Activated naive CD8-positive, alpha-beta T cell treated with anti-CD3 and anti-CD28 coated beads, Interleukin-2, amount 50 U/mL, for 24 hours (primary cell): ENCODE data around the gene CTDSP2.
A peak's percentile ranks its signal among the peaks of the same experiment; 100 is the strongest.
"Not testable (repeated sequence)": the region's sequence is repeated elsewhere in the genome, so short reads cannot be mapped to it uniquely, and the experiment has no call there.

Experiments used
- ATAC-seq: fragments of 150-1000 bp; cut with Tn5 transposase; one replicate; pipeline ENCODE4 v1.10.0; 2021
- DNase-seq: peaks from one replicate; pipeline ENCODE4 v3.0.0; 2021
- H3K27ac Mint-ChIP-seq: one replicate; pipeline ENCODE4 v1.8.0; 2021; ENCODE audit warnings: mild to moderate bottlenecking, mixed read lengths
- H3K27me3 Mint-ChIP-seq: one replicate; pipeline ENCODE4 v1.8.0; 2021; ENCODE audit warnings: mixed read lengths
- H3K36me3 Mint-ChIP-seq: one replicate; pipeline ENCODE4 v1.8.0; 2021; ENCODE audit warnings: low read depth, mixed read lengths
- H3K4me1 Mint-ChIP-seq: one replicate; pipeline ENCODE4 v1.8.0; 2021; ENCODE audit warnings: mixed read lengths
- H3K4me3 Mint-ChIP-seq: one replicate; pipeline ENCODE4 v1.8.0; 2021; ENCODE audit warnings: mild to moderate bottlenecking, moderate library complexity, mixed read lengths
- H3K9me3 Mint-ChIP-seq: one replicate; pipeline ENCODE4 v1.8.0; 2021; ENCODE audit warnings: mixed read lengths

Gene CTDSP2

DNA sequence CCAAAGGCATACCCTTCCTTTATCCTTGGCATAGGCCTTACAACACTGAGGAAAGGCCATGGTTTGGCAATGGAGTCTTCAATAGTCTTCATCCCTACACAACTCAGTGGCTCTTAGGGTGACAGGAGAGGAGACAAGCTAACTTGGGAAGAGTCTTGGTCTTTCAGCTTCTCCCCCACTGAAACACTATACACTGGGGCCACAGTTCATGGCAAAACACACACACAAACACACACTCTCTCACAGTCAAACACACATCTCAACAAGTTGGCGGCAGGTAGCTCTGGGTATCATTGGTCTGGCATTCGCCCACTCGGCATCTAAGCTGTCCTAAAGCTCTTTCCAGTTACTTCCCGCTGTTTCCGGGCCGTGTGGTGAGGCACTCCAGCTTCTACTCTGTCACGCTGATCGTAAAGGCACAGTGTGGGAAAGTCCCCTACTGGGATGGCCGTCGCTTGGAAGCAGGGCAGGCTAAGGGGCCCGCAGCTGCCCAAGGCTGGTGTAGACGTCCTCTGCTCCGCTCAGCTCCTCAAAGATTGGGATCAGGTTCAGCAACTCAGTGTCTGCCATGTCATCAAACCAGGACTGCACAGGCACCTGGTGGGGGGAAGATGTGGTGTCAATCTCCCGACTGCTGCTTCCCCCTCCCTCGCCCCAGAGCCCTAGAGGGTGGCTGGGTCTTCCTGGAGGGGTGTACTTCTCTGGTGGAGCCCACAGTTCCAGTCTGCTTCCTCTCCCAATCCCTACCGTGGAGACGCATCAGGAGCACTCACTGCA, 23.2 kb downstream of the CTDSP2 start:
- Mint-ChIP-seq H3K36me3 (peaks cover 17% of the 10 kb centered on the region), H3K9me3 (no peaks in the 10 kb centered on the region), H3K4me3 (no peak overlapping the region), H3K4me1 (no peaks in the 10 kb centered on the region), H3K27ac (peak overlapping the region; percentile 13), H3K27me3 (no peaks in the 10 kb centered on the region)
- DNase-seq (no peak), ATAC-seq (no peak)

DNA sequence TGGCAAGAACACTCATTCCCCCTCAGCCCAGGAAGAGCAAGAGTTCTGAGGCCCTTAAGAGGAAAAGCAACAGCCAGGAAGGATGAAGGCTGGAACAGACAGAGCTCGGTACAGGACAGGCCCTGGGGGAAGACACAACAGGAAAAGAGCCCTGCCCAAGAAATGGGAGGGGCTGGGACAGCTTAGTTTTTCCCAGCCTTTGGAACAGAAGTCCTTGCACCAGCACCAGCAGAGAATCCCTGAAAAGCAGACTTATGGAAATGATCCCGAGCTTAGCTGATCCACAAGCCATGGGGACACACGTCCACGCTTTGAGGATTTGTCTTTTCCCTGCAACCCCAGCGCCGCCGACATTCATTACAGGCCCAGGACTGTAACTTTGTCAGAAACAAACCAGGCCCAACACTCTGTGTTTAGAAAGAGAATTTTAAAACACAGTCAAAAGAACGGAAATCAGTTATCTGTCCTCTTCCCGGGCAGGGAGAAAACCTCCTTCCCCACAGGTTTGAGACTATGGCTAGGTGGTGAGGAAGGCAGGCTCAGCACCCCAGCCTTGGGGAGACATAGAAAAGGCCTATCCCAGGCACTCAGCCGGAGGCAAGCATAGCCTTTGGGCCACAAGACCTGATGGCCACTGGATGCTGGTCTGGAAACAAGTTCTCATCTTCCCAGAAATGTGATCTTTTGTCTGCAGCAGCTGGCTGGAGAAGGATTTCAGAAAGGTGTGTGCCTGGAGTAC, 24.0 kb downstream of the CTDSP2 start:
- no peaks in the 10 kb centered on the region for H3K27me3 Mint-ChIP-seq
- no peaks in the 10 kb centered on the region for H3K9me3 Mint-ChIP-seq
- peaks cover 17% of the 10 kb centered on the region for H3K36me3 Mint-ChIP-seq
- no peaks in the 10 kb centered on the region for H3K4me1 Mint-ChIP-seq
- H3K27ac Mint-ChIP-seq = no peak overlapping the region
- H3K4me3 Mint-ChIP-seq = no peak overlapping the region
- no peak for ATAC-seq
- DNase-seq = no peak

DNA sequence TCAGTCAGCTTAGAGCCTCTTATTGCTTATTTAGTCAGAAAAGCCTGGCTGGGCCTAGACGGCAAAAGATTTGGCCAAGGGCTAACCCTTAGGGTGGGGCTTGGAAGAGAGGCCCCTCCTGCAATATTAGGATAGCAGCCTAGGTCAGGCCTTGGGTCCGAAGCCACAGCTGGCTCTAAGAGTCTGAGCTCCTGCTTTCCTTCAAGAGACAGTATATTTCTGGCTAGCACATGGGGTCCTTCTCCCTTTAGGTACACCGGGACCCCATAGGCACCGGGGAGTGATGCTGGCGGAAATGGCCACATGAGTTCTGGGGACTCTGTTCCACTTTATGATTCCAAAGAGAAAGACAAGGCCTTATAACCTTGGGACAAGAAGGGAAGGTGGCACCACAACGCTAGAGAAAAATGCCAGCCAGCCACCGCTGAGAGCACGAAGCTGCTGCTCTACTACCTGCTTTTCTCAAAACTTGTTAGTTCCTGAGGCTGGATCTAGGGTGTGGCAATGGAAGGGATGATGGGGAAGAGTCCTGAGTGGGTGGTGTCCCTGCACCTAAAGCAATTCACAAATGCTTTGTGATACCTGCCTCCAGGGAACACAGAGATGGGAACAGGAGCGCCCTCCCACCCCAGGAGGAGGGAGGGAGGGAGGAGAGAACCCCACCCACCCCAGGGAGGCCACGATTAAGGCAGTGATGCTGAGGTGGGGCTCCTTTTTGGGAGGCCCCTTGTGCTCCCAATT, 24.9 kb downstream of the CTDSP2 start:
- ATAC-seq (no peak), DNase-seq (no peak)
- Mint-ChIP-seq H3K9me3 (no peaks in the 10 kb centered on the region), H3K4me3 (no peak overlapping the region), H3K36me3 (peaks cover 14% of the 10 kb centered on the region), H3K4me1 (no peaks in the 10 kb centered on the region), H3K27me3 (no peaks in the 10 kb centered on the region), H3K27ac (no peak overlapping the region)

DNA sequence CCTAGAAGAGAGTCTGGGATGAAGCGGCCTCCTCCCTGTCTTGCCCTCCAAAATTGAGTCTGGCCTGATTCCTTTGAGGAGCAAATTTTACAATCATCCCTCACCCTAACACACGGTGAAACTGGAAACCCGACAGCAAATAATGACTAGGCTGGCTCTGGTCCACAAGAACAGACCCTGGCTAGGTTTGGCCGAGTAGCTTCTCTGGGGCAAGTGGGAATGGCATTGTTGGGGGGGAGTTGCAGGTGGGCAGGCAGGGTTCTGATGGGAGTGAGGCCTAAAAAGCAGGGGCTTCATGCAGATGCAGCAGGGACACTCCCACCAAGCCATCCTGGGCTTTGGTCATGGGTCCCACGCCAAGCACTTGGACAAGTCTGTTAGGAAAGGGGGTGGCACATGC, 25.5 kb downstream of the CTDSP2 start:
- H3K27me3 Mint-ChIP-seq, DNase-seq, H3K9me3 Mint-ChIP-seq, ATAC-seq, H3K4me3 Mint-ChIP-seq, H3K4me1 Mint-ChIP-seq: not testable (repeated sequence)
- Mint-ChIP-seq H3K36me3 (peaks cover 14% of the 10 kb centered on the region), H3K27ac (peak overlapping the region; percentile 42)

DNA sequence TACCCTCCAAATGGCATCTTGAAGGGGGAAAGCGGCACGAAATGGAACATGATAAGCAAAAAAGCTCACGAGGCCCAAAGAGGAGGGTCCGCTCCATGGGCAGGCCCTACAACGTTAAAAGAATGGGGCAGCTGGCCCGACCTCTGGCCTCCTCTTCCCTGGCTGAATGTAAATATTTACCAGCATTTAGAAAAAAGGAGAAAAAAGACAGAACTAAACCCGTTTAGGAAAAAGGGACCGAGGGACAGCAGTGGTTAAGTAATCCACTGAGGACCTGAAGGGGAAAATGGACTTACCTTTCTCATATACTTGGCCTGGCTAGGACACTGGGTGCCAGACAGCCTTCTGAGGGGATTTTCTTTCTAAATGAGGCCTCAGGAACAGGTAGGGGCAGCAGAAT, 26.4 kb downstream of the CTDSP2 start:
- H3K27me3 Mint-ChIP-seq, H3K4me3 Mint-ChIP-seq, DNase-seq, H3K27ac Mint-ChIP-seq, H3K9me3 Mint-ChIP-seq, ATAC-seq, H3K4me1 Mint-ChIP-seq: not testable (repeated sequence)
- H3K36me3 Mint-ChIP-seq = peaks cover 11% of the 10 kb centered on the region

DNA sequence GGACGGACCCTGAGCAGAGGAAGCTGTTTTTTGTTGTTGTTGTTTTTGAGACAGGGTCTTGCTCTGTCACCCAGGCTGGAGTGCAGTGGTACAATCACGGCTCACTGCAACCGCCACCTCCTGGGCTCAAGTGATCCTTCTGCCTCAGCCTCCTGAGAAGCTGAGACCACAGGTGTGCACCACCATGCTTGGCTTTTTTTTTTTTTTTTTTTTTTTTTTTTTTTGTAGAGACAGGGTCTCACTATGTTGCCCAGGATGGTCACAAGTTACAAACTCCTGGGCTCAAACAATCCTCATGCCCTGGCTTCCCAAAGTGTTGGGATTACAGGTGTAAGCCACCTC, 28.6 kb downstream of the CTDSP2 start:
- not testable (repeated sequence) for DNase-seq, H3K27ac Mint-ChIP-seq, H3K4me1 Mint-ChIP-seq, H3K27me3 Mint-ChIP-seq, H3K9me3 Mint-ChIP-seq, ATAC-seq, H3K4me3 Mint-ChIP-seq, H3K36me3 Mint-ChIP-seq

DNA sequence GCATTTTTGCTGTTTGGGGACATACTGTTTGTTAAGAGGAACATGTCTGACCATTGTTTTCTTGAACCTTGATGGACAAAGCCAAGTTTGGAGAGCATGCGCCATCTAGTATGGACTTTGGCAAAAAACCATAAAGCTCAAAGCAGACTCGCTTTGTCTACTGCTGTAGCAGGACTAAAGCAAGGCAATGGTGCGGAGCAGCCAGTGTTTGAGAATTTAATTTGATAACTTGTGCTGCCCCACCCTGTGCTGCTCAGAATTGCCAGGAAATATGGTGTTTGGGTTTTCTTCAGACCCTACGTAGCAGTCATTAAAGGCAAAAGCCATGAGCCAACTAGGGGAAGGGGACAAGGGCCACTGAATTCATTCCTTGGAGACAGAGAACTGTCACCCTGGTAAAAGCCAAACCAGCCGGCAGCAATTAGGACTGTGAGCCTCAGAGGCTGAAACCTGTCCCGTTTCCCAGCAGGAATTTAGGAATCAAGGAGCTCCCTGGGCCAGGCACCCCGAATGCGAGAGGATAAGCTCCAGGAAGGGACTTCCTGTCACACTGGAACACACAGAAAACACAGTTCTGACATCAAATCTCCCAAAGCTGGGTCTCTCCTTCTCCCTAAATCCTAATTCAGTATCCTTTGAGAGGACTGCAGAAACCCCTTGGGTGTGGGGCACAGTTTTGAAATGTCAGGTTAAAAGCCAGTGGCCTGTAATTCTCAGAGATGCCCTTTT, 29.1 kb downstream of the CTDSP2 start:
- H3K36me3 Mint-ChIP-seq = no peaks in the 10 kb centered on the region

DNA sequence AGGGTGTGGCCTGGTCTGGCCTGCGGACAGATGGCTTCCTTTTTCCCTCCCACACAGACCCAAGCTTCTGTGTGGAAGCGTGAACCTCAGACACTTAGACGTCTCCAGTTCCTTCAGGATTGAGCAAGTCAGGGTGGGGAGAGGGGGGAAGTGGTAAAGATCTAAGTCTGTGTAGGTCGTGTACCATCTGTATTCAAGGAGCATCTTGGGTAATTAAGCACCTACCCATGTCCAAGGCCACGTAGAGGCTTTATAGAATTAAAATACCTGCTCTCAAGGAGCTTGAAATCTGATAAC, 29.7 kb downstream of the CTDSP2 start:
- Mint-ChIP-seq H3K36me3 (no peaks in the 10 kb centered on the region), H3K4me3 (no peak overlapping the region), H3K9me3 (no peaks in the 10 kb centered on the region), H3K4me1 (no peaks in the 10 kb centered on the region), H3K27me3 (no peaks in the 10 kb centered on the region), H3K27ac (no peak overlapping the region)
- ATAC-seq (no peak), DNase-seq (no peak)

More for the DNA sequence above, 29.1 kb downstream of the CTDSP2 start:
- no peak overlapping the region for H3K27ac Mint-ChIP-seq
- no peak for ATAC-seq
- H3K4me1 Mint-ChIP-seq = no peaks in the 10 kb centered on the region
- H3K9me3 Mint-ChIP-seq = no peaks in the 10 kb centered on the region
- no peak for DNase-seq
- no peaks in the 10 kb centered on the region for H3K27me3 Mint-ChIP-seq
- no peak overlapping the region for H3K4me3 Mint-ChIP-seq

DNA sequence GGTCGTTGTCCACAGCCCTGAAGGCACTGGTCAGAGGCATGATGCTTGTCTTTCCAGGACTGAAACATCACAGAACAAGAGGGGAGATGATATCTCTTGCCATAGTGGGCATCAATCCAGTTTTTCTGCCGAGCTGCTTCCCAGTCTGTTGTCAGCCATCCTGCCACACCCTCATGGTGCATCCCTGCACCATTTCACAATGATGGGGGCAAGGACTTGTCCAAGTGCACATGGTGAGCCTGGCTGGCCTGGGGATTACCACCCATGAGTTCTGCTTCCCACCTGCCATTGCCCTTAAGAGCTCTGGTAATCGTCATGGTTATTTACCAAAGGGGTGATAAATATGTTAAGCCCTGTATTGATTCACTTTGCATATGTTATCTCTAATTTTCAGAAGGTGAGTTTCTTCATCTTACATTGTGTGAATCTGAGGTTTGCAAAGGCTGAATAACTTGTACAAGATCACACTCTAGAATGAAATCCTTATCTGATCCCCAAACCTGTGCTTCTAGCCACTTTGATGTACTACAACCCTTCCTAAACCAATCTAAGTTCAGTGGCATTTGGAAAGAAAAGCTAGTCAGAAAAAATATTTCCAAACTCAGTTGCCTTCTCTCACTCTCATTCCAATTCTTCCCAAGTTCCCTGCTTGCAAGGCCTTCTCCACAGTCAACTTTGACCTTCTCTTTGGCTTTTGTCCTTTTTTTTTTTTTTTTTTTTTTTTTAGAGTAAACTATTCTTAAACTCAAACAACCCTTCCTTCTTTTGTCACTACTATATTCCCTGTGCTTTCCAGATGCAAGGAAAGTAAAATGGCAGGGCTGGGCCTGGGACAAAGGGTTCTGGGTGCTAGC, 30.3 kb downstream of the CTDSP2 start:
- Mint-ChIP-seq H3K27me3 (no peaks in the 10 kb centered on the region), H3K4me1 (no peaks in the 10 kb centered on the region), H3K9me3 (no peaks in the 10 kb centered on the region), H3K4me3 (no peak overlapping the region), H3K27ac (no peak overlapping the region), H3K36me3 (no peaks in the 10 kb centered on the region)
- DNase-seq (no peak), ATAC-seq (no peak)

DNA sequence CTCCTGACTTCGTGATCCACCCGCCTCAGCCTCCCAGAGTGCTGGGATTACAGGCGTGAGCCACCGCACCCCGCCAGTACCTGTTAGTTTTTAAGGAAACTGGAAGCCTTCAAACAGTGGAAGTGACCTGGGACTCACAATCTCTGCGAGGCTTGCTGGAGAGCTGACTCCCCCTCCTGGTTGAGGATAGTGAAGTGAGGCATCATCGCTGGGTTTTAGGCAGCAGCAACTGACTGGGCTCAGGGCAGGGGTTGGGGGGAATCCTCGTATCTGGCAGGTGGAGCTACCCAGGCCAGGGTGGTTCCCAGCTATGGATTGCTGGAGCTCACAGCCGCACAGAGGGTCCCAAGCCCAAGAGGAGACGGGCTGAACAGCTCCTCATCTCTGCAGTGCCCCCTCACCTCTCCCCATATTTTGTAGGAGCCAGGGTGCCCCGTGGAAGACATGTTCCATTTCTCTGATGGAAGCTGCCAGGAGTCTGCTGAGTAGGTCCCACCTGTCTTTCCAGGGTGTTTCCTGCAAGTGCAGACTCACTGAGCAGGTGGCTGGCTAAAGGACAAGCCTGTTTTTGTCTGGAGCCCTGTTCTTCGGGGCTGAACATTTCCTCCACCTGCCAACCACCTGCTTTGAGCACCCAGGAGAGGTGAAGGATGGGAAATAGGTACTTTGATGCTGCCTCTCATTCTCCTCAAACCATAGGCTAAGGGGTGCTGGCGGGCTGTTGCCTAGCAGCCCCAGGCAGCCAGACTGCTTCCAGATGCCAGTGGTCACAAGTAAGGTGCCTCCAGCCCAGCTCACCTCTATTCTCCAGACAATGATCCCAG, 31.1 kb downstream of the CTDSP2 start:
- no peak overlapping the region for H3K27ac Mint-ChIP-seq
- no peaks in the 10 kb centered on the region for H3K9me3 Mint-ChIP-seq
- DNase-seq = no peak
- no peak overlapping the region for H3K4me3 Mint-ChIP-seq
- H3K4me1 Mint-ChIP-seq = no peaks in the 10 kb centered on the region
- ATAC-seq = no peak
- no peaks in the 10 kb centered on the region for H3K27me3 Mint-ChIP-seq
- no peaks in the 10 kb centered on the region for H3K36me3 Mint-ChIP-seq

DNA sequence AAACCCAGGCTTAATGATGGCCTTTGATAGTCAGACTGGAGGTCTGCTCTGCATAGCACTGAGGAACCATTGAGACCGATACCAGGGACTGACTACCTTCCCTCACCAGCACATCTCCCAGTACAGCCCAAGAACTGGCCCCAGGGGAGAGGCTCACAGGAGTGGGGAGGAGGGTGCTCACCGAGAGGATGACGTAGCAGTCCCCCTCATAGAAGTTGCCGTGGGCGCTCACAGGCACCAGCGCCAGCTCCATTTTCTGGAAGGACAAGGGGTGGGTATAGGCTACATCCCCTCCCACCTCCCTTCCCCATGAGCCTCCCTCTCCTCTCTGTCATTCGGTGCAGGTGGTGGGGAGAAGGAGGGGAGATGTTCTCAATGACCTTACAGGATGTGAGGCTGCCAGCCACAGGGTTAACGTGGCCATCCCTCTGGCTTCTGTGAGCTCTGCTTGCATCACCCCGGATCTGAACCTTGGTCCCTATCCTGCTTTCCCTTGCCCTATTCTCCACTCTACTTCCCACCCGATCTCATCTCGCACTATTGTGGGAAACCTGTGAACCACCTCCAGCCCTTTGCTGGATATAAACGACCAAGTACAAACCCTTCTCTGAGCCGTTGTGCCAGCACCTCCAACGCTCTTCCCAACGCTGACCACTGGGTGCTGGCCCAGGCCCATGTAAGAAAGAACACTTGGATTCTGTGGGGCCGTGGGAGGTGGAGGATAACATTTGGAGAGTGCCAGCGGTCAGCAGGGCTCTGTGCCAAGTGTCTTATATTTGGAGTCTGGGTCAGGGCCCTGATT, 32.4 kb downstream of the CTDSP2 start:
- no peaks in the 10 kb centered on the region for H3K4me1 Mint-ChIP-seq
- no peak overlapping the region for H3K4me3 Mint-ChIP-seq
- DNase-seq = no peak
- H3K9me3 Mint-ChIP-seq = no peaks in the 10 kb centered on the region
- no peaks in the 10 kb centered on the region for H3K27me3 Mint-ChIP-seq
- ATAC-seq = no peak
- no peaks in the 10 kb centered on the region for H3K36me3 Mint-ChIP-seq
- no peak overlapping the region for H3K27ac Mint-ChIP-seq

DNA sequence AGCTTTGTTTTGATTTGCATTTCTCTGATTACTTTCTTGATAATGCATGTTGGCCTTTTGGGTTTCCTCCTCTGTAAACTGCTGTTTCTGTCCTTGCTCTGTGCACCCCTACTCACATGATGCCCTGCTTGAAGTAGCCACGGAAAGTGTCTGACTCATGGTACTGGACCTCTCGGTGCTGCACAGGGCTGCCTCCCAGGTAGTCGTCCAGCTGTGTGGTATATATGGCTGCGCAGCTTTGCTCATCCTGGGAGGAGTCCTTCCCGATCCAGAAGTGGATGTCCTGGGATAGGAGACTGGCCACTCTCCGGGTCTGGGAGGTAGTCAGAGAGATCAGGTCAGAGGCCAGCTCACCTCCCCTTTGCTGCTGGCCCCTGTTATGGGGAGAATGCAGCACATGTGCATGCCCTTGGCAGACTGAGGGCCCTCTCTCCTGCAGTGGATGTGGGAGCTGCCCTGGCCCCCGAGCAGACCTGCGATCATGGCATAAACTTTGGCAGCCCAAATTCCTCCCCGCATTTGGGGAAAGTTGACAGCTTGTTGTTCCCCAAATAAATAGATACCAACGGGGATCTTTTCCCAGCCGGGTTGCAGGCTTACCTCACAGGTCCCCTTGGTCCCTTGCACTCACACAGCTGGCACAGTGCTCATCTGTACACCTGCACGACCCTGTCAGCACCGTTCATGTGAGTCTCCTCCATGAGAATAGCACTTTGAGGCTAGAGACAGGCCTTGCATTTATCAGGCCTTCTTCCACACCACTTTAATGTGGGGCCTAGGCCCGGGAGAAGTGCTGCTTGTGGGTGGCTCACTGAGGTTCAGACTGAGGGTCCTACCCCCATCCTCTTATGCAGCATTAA, 33.2 kb downstream of the CTDSP2 start:
- Mint-ChIP-seq H3K4me1 (no peaks in the 10 kb centered on the region), H3K4me3 (no peak overlapping the region), H3K9me3 (no peaks in the 10 kb centered on the region), H3K27me3 (no peaks in the 10 kb centered on the region), H3K27ac (no peak overlapping the region), H3K36me3 (no peaks in the 10 kb centered on the region)
- DNase-seq = no peak
- ATAC-seq = no peak
